Fibroblast of skin of scalp (primary cell): ENCODE results near the gene PLEKHB1.
"Not testable (repeated sequence)": the region's sequence is repeated elsewhere in the genome, so short reads cannot be mapped to it uniquely, and the experiment has no call there.

ENCODE experiments used
- DNase-seq: peaks from one replicate; pipeline ENCODE4 v3.0.0-alpha.2; 2013

PLEKHB1 gene

DNA sequence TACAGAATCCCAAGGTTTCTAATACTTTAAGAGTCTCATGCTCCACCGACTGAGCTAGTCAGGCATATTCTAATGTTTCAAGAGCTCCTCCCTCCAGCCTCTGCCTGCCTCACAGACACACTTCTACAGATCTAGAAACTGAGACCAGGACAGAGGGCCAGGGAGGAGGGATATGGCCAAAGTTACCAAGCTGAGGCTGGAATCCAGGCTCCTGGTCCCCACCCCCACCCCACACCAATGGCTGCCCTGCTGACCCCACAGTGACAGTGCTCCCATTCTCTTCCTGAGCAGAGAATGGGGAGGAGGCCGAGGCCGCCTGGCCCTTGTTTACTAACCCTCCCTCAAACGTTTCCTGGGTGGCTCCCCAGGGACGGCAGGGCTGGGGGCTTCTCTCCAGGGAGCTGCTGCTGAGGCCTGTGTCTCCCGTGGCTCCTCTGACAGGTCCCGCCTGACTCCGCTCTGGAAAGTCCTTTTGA lies 2.2 kb downstream of the PLEKHB1 start:
- no peak for DNase-seq

- DNase-seq = no peak
Measured at GRCh38 chr11:73649206-73649605, 2.8 kb downstream of the PLEKHB1 start.

DNA sequence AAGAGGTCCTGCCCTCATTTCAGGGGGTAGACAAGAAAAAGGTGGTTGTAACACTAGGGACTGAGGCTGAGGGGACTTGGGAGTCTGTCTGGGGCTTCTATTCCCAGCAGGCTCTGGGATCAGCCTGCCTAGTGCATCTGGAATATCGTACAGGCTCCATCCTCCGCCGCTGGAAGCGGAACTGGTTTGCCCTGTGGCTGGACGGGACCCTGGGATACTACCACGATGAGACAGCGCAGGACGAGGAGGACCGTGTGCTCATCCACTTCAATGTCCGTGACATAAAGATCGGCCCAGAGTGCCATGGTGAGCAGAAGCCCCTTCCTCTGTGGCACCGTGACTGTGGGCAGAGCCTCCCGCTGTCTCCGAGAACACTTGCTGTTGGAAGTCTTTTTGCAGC lies 4.0 kb downstream of the PLEKHB1 start:
- no peak for DNase-seq

GRCh38 chr11:73651252-73651651 lies 4.9 kb downstream of the PLEKHB1 start:
- DNase-seq = no peak

- no peak for DNase-seq
Measured at GRCh38 chr11:73651661-73652045, 5.3 kb downstream of the PLEKHB1 start.

DNA sequence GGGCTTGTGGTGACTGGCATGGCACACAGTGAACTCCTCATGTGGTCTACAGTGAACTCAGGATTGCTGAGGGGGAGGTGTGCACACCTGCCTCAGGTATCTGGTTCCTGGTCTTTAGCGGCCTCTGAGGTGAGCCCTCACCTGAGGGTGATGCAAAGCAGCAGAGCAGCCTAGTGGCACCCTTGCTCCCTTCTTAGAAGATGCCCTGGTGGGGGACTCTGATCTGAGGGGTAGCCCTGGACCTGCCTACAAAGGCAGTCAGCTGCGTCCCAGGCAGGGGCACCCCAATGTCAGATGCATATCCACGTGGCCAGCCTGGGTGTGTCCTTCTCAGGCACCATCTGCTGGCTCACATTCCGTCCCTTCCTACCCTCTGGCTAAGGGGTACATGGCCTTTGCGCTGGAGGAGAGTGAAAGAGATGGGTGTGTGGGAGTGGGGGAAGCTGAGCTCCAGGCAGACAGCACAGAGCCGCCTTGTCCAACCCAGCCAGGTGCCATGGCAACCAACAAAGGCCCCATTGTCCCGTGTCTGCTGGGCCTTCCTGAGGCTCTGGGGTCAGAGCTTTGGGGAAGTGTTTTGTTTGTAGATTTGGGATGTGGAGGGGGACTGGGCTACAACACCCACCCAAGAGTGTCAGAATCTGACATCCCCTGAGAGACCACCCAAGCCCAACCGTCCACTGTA lies 5.8 kb downstream of the PLEKHB1 start:
- no peak for DNase-seq

DNA sequence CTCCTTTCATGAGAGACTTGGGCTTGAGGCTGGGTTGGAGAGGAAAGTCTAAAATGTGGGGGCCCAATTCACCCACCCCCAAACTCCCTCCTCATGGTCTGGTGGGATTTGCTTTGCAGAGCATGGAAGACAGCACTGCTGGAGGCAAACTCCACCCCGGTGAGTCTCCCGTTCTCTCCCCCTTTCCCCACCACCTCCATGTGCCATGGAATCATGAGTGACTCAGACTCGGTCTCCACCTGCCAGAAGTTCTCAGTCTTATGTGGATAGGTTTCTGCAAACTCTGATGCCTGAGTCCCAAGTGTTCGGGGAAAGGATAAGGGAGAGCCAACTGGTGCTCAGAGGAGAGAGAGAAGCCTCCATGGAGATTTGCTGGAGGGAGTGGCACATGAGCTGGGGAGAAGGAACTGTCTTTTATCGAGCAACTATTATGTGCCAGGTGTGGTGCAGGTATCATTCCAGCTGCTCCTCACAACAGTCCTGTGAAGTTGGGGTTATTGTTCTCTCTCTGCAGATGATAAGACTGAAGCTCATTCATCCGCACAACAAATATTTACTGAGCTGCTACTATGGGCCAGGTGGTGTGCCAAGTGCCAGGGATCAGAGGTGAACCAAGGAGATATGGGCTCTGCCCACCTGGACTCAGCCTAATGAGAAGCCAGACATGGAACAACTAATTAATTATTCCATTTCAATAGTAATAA lies 6.6 kb downstream of the PLEKHB1 start:
- no peak for DNase-seq

DNA sequence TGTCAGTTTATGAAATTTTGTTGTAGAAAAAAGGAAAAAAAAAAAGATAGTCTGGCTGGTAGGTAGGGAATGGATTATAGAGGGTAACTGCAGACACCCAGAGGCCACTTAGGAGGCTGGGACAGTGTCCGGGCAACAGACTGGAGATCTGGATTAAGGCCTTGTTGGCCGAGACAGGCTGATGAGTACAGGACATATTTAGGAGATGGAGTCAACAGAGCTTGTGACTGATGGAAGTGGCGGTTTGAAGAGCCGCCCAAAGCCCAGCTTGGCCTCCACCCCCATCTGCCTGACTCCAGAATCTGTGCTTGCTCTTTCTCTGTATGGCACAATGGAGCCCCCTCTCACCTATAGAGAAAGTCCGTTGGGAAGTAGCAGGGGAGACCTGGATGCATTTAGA lies 7.6 kb downstream of the PLEKHB1 start:
- DNase-seq = no peak

DNA sequence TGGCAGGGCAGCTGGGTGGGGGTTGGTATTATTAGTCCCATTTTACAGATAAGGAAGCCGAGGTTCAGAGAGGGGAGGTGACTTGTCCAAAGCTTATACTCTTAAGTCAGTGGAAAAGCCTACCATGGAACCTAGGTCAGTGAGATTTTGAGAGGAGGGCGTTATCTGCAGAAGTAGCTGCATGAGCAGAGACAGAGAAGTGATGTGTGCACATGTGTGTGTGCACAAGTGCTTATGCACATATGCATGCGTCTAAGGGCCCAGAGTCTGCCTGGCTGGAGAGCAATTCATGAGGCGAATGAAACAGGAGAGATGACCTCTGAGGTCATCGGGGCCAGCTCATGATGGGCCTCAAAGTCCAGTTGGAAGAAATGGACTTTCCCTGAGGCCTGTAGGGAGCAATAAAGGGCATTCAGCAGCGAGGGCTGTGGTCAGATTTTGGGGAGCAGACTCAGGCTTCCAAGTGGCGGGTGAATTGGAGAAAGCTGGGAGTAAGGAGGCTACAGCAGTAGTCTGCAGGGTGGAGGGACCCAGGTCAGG lies 8.2 kb downstream of the PLEKHB1 start:
- DNase-seq = no peak

GRCh38 chr11:73655686-73656085 lies 9.3 kb downstream of the PLEKHB1 start:
- DNase-seq = no peak

- no peak for DNase-seq
Measured at GRCh38 chr11:73656985-73657384, 10.6 kb downstream of the PLEKHB1 start.

- no peak for DNase-seq
Measured at GRCh38 chr11:73659961-73660360, 13.6 kb downstream of the PLEKHB1 start.

DNA sequence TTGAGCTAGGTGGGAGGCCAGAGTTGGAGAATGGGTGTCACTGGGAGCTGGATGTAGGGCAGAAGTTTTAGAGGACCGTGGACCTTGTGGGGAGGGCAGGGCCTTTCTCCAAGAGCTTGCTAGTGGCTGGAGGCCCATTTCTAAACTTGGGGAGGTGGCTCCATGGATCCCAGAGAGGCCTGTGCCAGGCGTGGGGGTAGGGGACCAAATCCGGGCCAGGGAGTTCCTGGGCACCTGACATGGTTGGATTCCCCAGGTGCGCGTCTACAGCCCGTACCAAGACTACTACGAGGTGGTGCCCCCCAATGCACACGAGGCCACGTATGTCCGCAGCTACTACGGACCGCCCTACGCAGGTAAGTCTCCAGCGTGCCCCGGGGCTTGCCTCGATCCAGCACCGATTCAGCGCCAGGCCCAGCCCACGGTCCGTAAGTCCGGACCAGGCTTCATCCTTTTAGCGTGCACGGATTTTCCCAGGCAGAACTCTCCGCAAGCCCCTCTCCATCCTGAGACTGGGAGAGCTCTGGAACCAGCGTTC lies 14.2 kb downstream of the PLEKHB1 start:
- DNase-seq = no peak

- peak; percentile 87 for DNase-seq
Measured at GRCh38 chr11:73661035-73661628, 14.8 kb downstream of the PLEKHB1 start.

DNA sequence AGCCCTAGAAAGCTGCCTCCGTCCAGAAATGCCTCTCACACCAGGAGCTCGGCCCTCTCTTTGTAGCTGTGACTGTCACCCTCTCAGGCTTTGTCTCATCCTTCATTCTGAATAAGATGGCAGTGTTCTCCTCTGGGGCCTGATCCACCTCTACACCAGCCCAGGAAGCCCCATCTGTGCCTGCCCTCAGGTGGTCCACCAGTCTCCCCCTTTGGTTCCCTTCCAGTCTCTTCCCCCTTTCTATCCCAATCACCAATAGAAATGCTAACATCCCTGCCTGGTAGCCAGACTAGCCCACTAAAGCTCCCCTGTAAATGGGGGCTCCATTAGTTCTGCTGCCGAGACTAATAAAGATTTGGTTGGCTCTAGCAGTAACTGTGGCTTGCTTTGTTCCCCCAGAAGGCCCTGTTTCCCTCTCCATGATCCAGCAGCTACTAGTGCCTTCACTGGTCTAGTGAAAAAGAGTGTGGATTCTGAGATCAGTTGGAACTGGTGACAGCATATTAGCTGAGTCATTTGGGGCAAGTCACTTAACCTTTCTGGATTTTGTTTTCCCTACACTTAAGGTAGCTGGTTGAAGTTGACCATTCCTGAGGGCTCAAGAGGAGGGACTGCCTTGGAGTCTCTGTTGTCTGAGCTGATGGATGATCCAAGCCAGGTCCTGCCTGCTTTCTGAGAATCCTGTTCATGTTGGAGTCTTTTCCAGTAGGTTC lies 16.2 kb downstream of the PLEKHB1 start:
- DNase-seq = no peak

GRCh38 chr11:73663604-73664495 lies 17.5 kb downstream of the PLEKHB1 start:
- DNase-seq = no peak

DNA sequence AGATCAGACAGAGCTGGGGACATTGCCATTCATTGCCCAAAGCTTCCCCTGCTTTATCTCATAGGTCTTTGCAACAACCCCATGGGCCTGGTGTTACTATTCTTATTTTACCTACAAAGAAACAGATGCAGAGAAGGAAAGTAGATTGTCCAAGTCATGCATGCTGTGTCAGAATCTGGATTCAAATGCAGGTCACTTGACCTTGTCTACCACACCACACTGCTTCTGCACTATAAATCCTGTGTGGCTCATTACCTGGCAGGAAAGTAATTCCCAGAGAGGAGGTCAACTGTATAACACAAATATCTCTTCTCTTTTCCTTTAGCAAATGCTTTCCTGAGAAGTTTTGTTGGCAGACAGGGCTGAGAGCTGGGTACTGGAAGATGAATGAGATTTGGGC lies 18.5 kb downstream of the PLEKHB1 start:
- no peak for DNase-seq

DNA sequence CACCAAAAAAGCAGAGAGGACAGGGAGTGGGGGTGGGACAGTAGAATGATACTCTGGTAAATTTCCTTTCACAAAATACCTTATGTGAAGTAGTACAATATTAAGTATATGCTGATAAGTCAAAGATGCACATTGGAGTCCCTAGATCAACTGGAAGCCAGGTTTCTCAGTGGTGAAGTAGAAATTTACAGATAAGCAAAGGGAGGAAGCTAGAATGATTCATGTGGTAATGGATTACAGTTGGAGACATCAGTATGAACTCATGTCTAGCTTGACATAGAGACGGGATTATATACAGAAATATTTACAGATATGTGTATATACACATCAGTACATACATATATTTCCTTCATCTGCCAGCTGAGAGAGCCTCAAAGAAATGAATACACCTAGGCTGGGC lies 21.5 kb downstream of the PLEKHB1 start:
- no peak for DNase-seq

DNA sequence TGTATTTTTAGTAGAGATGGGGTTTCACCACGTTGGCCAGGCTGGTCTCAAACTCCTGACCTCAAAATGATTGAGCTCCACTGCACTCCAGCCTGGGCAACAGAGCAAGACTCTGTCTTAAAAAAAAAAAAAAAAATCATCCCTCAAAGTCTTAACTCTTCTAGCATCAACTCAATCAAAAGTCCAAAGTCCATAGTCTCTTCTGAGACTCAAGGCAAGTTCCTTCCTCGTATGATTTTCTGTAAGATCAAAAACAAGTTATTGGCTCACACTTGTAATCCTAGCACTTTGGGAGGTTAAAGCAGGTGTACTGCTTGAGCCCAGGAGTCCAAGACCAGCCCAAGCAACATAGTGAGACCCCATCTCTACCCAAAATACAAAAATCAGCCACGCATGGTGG lies 24.4 kb downstream of the PLEKHB1 start:
- no peak for DNase-seq

DNA sequence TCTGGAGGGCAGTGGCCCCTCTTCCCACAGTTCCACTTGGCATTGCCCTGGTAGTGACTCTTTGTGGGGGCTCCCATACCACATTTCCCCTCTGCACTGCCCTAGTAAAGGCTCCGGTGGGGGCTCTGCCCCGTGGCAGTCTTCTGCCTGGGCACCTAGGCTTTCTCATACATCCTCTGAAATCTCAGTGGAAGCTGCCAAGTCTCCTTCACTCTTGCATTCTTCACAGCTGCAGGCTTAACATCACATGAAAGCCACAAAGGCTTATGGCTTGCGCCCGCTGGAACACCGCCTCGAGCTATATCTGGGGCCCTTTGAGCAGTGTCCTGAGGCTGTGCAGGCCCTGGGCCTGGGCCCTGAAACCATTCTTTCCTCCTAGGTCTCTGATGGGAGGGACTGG lies 25.3 kb downstream of the PLEKHB1 start:
- no peak for DNase-seq

DNA sequence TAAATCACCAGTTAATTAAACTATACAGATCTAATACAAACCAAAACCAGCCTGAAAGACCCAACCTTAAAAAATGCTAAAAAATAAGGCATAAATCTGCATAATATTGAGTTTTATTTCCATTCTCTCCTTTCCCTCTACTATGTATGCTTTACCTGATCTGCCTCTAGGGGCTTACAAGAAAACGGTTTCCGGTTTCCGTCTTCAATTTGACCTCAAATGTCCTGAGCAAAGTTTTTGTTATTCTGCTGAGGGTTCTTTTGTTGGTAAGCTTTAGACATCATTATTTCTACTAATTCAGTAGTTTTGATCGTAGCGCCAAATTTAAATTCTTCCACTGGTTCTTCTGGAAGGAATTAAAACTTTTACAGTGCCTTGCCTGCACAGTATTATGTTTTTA lies 30.2 kb downstream of the PLEKHB1 start:
- DNase-seq = not testable (repeated sequence)

GRCh38 chr11:73680687-73681086 lies 34.3 kb downstream of the PLEKHB1 start:
- DNase-seq = no peak
